Tibial artery (tissue), 4 donors: ENCODE results near the gene PALD1.

Experiments
- DNase-seq, 2 donors: peaks; one replicate each; pipeline ENCODE4 v3.0.0-alpha.2; 2019
- H3K27ac ChIP-seq, 2 donors: fragments of 200-600 bp; sonication (generic) in 1 of 2; 1 replicate in 1 of 2; 2 replicates in 1 of 2; pipeline ENCODE4 v1.5.1; 2018 to 2019; ENCODE audit warnings: mild to moderate bottlenecking in 1 of 2
- H3K27me3 ChIP-seq, 2 donors: fragments of 200-600 bp; sonication (generic) in 1 of 2; one replicate each; pipeline versions ENCODE4 v1.5.1 to v1.6.0; 2016 to 2019
- H3K36me3 ChIP-seq, 3 donors: fragments of 200-600 bp; sonication (generic) in 2 of 3; one replicate each; pipeline ENCODE4 v1.5.1; 2016 to 2019; ENCODE audit warnings: mild to moderate bottlenecking in 2 of 3
- H3K4me1 ChIP-seq, 4 donors: fragments of 200-600 bp; sonication (generic) in 2 of 4; 1 replicate in 3 of 4; 2 replicates in 1 of 4; pipeline ENCODE4 v1.5.1; 2016 to 2019
- H3K4me3 ChIP-seq, 2 donors: fragments of 200-600 bp; sonication (generic) in 1 of 2; 1 replicate in 1 of 2; 2 replicates in 1 of 2; pipeline ENCODE4 v1.5.1; 2018 to 2019; ENCODE audit warnings: mild to moderate bottlenecking in 2 of 2
- H3K9me3 ChIP-seq, 3 donors: fragments of 200-600 bp; sonication (generic) in 1 of 3; one replicate each; pipeline ENCODE4 v1.5.1; 2016 to 2019
- CTCF ChIP-seq, 2 experiments: fragments of 200-600 bp in 1 of 2; fragments of 450-650 bp in 1 of 2; IDR thresholded peaks; one replicate each; pipeline ENCODE4 v1.5.1; 2017 to 2019; ENCODE audit warnings: antibody characterized with exemption in 2 of 2, mild to moderate bottlenecking in 1 of 2, moderate library complexity in 1 of 2
- intact Hi-C: fragments of 100-400 bp; cut with DNase I; formaldehyde crosslinking; loops from one replicate; pipeline ENCODE4 v1.15.0; 2023; ENCODE audit warnings: low total_unique reads

PALD1 gene

DNA sequence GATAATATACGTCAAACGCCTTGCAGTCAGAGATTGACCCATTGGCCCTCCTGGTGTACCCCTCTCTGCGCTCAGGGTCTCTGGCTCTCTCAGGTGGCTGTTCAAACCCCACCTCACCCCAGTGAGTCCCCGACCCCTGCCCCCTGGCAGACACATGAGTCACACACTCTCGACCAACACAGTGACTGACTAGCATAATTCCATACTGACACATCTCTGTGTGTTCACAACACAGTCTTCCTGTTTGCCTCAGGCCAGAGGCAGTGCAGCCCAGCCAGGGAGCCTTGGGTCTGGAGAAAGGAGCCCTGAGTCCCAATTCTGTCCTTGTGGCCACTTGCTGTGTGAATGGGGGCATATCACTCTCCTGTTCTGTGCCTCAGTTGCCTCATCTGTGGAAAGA, 40.1 kb downstream of the PALD1 start:
- no peak for DNase-seq
- intact Hi-C loops = no loop called here
- Histone ChIP-seq H3K9me3 (no peaks in the 10 kb centered on the region), H3K4me3 (no peak overlapping the region), H3K36me3 (no peaks in the 10 kb centered on the region), H3K27ac (no peak overlapping the region), H3K27me3 (no peaks in the 10 kb centered on the region), H3K4me1 (no peaks in the 10 kb centered on the region)
- TF ChIP-seq CTCF (IDR thresholded peaks at IDR 0.05) = no peak

GRCh38 chr10:70523057-70523456, 44.5 kb downstream of the PALD1 start:
- no peaks in the 10 kb centered on the region for H3K27me3 ChIP-seq
- H3K4me3 ChIP-seq = no peak overlapping the region
- no peak for TF ChIP-seq CTCF (IDR thresholded peaks at IDR 0.05)
- no peaks in the 10 kb centered on the region for H3K9me3 ChIP-seq
- no peaks in the 10 kb centered on the region for H3K4me1 ChIP-seq
- no peak for DNase-seq
- no peak overlapping the region for H3K27ac ChIP-seq
- intact Hi-C loops = no loop called here
- peaks cover 0 to 6% (median 0%) of the 10 kb centered on the region in 3 donors for H3K36me3 ChIP-seq

DNA sequence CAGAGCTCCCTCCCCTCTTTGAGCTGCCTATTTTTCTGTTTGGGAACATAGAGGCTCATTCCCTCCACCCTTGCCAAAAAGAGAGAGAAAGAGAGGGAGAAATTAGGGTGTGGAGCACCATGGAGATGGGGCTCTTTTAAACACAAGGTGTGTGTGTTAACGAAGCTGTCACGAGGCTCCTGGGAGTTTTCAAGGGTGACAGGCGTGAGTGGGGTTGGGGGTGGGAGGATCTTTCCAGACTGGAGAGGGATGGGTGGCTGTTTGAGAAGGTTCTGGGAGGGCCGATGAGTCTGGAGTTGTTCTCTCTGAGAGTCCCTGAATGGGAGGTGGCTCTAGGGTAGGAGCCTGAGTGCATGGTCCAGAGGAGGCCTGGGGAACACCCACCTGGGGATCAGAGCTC, 45.0 kb downstream of the PALD1 start:
- intact Hi-C loops = no loop called here
- Histone ChIP-seq H3K4me1 (no peaks in the 10 kb centered on the region), H3K36me3 (peaks cover 0 to 6% (median 0%) of the 10 kb centered on the region in 3 donors), H3K27me3 (no peaks in the 10 kb centered on the region), H3K27ac (no peak overlapping the region), H3K4me3 (no peak overlapping the region), H3K9me3 (no peaks in the 10 kb centered on the region)
- no peak for DNase-seq
- no peak for TF ChIP-seq CTCF (IDR thresholded peaks at IDR 0.05)

GRCh38 chr10:70528314-70528713, 49.7 kb downstream of the PALD1 start:
- DNase-seq = no peak
- Histone ChIP-seq H3K4me1 (no peaks in the 10 kb centered on the region), H3K27ac (no peak overlapping the region), H3K9me3 (no peaks in the 10 kb centered on the region), H3K4me3 (no peak overlapping the region), H3K27me3 (no peaks in the 10 kb centered on the region), H3K36me3 (peaks cover 0 to 20% (median 6%) of the 10 kb centered on the region in 3 donors)
- TF ChIP-seq CTCF (IDR thresholded peaks at IDR 0.05) = no peak
- intact Hi-C loops = no loop called here

- Histone ChIP-seq H3K4me3 (no peak overlapping the region), H3K4me1 (no peaks in the 10 kb centered on the region), H3K27me3 (no peaks in the 10 kb centered on the region), H3K9me3 (no peaks in the 10 kb centered on the region), H3K27ac (no peak overlapping the region), H3K36me3 (peaks cover 0 to 20% (median 6%) of the 10 kb centered on the region in 3 donors)
- TF ChIP-seq CTCF (IDR thresholded peaks at IDR 0.05) = no peak
- intact Hi-C loops = no loop called here
- DNase-seq = no peak
Measured at GRCh38 chr10:70528741-70529362, 50.3 kb downstream of the PALD1 start.

- H3K9me3 ChIP-seq = no peaks in the 10 kb centered on the region
- no peak for TF ChIP-seq CTCF (IDR thresholded peaks at IDR 0.05)
- H3K36me3 ChIP-seq = peaks cover 3 to 23% (median 15%) of the 10 kb centered on the region in 3 donors
- DNase-seq = no peak
- intact Hi-C loops = no loop called here
- no peaks in the 10 kb centered on the region for H3K4me1 ChIP-seq
- no peak overlapping the region for H3K4me3 ChIP-seq
- no peaks in the 10 kb centered on the region for H3K27me3 ChIP-seq
- no peak overlapping the region for H3K27ac ChIP-seq
Measured at GRCh38 chr10:70529848-70530247, 51.3 kb downstream of the PALD1 start.
